Tongue (tissue), 2 donors: ENCODE results near the gene FAM184A. TPM values are rescaled to one million over a fixed set of nuclear protein-coding genes. Genes with fewer than 3 reads are reported as not detected.
A peak's percentile ranks its signal among the peaks of the same experiment; 100 is the strongest.

Experiments
- DNase-seq: peaks from one replicate; pipeline ENCODE4 v3.0.0-alpha.2; 2015
- total RNA-seq: library from RNA; depleted of rRNA; stranded (reverse); fragments of >200 nt; gene quantifications from one replicate; pipeline ENCODE4 v1.2.3, GENCODE V29; 2014

The FAM184A gene
- total RNA-seq, 1 donor from 2014 or later = 16.4 TPM

- no peak for DNase-seq
Measured at GRCh38 chr6:119060255-119060907, 18.1 kb downstream of the FAM184A start.

GRCh38 chr6:119055069-119055468, 23.4 kb downstream of the FAM184A start:
- DNase-seq = no peak

DNA sequence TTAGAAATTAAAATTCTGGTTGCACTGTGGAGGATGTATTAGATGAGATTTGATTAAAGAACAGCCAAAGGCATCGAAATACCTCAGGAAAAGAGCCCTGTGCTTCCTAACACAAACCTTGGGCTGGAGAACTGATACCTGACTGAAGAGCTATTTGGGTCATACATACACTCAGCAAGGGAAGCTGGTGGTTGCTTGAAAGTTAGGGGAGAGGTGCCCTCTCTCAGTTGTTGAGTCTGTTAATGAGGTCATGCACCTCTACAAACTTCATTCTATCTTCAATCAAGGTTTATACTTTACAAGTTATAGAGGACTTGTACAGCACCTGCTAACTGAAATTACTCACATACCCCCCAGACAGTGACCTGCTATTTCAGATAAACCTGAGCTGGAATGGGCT, 25.5 kb downstream of the FAM184A start:
- no peak for DNase-seq

- DNase-seq = no peak
Measured at GRCh38 chr6:119052292-119052889, 26.1 kb downstream of the FAM184A start.

DNA sequence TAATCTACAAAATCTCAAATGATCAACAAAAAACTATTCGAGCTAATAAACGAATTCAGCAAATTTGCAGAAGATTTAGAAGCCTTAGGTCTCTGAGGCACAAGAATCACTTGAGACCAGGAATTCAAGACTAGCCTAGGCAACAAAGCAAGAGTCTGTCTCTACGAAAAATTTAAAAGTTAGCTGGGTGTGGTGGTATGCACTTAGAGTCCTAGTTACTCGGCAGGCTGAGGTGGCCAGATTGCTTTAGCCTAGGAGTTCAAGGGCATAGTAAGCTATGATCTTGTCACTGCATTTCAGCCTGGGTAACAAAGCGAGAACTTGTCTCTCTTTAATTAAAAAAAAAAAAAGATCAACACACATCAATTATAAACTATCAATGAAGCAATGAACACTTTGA, 34.2 kb downstream of the FAM184A start:
- DNase-seq = no peak

DNA sequence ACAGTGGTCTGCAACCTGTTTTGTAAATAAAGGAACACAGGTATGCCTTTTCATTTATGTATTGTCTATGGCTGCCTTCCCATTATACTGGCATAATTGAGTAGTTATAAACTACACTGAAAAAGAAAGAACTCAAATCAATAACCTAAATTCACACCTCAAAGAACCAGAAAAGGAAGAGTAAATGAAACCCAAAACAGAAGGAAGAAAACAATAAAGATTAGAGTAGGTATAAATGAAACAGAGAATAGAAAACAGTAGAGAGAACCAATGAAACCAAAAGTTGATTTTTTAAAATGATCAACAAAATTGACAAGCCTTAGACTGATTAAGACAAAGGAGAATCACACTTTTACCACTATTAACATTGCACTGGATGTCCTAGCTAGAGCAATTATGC, 34.7 kb downstream of the FAM184A start:
- DNase-seq = no peak

- no peak for DNase-seq
Measured at GRCh38 chr6:119043265-119043664, 35.2 kb downstream of the FAM184A start.

GRCh38 chr6:119040636-119041035, 37.8 kb downstream of the FAM184A start:
- DNase-seq = no peak

- DNase-seq = no peak
Measured at GRCh38 chr6:119040229-119040628, 38.2 kb downstream of the FAM184A start.

DNA sequence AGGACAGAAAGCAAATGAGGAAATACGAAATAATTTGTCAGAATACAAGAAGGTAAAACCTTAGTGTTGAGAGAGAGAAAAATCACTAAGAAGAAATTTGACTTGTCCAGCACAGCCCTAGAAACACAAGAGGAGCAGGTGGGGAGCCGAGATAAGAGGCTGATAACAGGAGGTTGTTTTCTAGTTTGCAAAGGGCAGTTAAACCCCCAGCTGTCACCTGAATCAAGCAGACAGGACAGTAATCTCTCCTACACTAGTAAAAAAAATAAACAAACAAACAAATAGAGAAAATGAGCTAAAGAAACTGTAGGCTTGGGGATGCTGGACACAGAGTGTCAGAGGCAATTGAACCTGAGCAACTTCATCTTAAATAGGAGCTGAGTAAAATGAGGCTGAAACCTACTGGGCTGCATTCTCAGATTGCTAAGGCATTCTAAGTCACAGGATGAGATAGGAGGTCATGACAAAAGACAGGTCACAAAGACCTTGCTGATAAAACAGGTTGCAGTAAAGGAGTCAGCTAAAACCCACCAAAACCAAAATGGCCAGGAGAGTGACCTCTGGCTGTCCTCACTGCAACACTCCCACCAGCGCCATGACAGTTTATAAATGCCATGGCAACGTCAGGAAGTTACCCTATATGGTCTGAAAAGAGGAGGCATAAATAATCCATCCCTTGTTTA, 40.4 kb downstream of the FAM184A start:
- DNase-seq = no peak

GRCh38 chr6:119037264-119037663, 41.2 kb downstream of the FAM184A start:
- no peak for DNase-seq

DNA sequence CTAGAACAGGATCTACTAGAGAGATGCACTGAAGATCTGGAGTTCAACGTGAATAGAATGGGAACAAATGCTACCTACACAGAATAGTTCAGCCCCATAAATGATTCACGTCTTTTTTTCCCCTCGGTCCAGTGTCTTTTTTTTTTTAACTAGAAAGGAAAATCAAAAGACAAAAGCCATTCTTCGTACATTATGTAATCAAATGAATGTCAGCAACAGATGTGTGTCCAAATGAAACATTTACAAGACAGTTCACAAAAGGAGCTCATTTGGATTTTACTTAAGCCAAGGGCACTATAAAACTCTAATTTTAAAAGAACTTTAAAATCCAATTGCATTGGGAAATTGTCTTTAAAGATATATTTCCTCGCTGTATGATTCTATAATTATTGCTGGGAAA, 42.4 kb downstream of the FAM184A start:
- DNase-seq = peak; percentile 58

- DNase-seq = no peak
Measured at GRCh38 chr6:119035459-119035858, 43.0 kb downstream of the FAM184A start.

DNA sequence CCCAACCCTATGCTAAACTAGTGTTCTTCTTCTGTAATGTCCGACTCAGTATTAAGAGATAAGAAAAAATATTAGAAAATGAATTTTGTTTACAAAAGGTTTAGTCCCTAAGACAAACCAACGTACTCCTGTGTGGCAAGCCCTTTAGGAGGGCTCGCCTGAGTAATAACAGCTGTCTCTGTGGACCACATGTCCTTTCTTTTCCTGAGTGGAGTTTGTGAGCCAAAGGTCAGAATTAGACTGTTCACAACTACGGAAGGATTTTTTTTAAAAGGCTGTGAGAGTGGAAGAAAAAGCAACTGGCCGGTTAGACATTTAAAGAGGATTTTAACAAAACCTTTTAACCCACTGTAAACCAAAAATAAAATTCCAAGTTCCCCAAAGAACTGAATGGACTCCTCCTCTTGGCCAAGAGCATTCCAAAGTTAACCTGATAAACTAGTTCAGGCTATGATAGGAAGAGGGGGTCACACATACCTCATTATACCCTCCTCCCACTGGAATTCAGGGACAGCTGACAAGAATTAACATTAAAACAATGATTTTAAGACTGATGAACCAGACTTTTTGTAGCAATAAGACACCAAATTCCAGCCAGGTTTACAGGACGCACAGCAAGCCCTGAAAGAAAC, 43.5 kb downstream of the FAM184A start:
- peak; percentile 33 for DNase-seq

DNA sequence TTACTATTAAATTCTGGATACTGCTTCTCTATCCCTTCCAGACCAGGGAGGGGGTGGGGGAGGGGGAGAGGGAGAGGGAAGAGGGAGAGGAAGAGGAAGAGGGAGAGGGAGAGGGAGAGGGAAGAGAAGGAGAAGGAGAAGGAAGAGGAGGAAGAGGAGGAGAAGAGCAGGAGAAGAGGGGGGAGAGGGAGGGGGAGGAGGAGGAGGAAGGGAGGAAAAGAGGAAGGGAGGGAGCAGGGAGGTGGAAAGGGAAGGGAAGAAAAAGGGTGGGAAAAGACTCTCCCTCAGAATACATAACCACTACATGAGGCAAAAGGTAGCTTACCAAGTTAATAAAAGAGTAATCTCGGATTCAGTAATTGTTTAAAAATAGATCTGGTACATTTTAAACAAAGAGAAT, 46.0 kb downstream of the FAM184A start:
- DNase-seq = no peak

- DNase-seq = no peak
Measured at GRCh38 chr6:119030759-119031158, 47.7 kb downstream of the FAM184A start.

- no peak for DNase-seq
Measured at GRCh38 chr6:119028091-119028490, 50.4 kb downstream of the FAM184A start.

GRCh38 chr6:119027465-119027864, 51.0 kb downstream of the FAM184A start:
- DNase-seq = no peak

GRCh38 chr6:119026822-119027221, 51.6 kb downstream of the FAM184A start:
- DNase-seq = no peak

GRCh38 chr6:119025793-119026192, 52.7 kb downstream of the FAM184A start:
- DNase-seq = no peak

- DNase-seq = no peak
Measured at GRCh38 chr6:119024111-119024510, 54.4 kb downstream of the FAM184A start.

- DNase-seq = no peak
Measured at GRCh38 chr6:119022796-119023195, 55.7 kb downstream of the FAM184A start.
